HL-60/S4 treated with phorbol 12-myristate 13-acetate at 8.2 ng/mL for 4 days and 3 days (cell line): ENCODE data around the gene H6PD.
"Not testable (repeated sequence)": the region's sequence is repeated elsewhere in the genome, so short reads cannot be mapped to it uniquely, and the experiment has no call there.

Experiments used
- in situ Hi-C: fragments of 300-500 bp; cut with MboI; formaldehyde crosslinking; loops from 2 replicates; pipeline ENCODE4 v1.15.0; 2022; ENCODE audit warnings: low sequenced_read_pairs

Gene H6PD

DNA sequence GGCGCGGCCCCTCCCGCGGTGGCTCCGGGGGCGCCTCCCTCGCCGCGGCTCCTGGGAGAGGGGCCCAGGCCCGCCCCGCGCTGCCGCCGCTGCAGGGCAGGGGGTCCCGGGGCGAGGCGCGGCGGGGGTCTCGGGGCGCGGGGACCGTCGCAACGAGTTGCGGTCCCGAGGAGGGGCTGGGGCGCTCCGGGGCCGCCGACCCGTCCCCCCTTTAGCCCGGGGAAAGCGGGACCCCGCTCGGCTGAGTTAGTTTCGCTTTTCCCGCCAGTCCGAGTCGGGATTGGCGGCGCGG is 58.6 kb downstream of the H6PD start:
- in situ Hi-C loops, result no loop called here

DNA sequence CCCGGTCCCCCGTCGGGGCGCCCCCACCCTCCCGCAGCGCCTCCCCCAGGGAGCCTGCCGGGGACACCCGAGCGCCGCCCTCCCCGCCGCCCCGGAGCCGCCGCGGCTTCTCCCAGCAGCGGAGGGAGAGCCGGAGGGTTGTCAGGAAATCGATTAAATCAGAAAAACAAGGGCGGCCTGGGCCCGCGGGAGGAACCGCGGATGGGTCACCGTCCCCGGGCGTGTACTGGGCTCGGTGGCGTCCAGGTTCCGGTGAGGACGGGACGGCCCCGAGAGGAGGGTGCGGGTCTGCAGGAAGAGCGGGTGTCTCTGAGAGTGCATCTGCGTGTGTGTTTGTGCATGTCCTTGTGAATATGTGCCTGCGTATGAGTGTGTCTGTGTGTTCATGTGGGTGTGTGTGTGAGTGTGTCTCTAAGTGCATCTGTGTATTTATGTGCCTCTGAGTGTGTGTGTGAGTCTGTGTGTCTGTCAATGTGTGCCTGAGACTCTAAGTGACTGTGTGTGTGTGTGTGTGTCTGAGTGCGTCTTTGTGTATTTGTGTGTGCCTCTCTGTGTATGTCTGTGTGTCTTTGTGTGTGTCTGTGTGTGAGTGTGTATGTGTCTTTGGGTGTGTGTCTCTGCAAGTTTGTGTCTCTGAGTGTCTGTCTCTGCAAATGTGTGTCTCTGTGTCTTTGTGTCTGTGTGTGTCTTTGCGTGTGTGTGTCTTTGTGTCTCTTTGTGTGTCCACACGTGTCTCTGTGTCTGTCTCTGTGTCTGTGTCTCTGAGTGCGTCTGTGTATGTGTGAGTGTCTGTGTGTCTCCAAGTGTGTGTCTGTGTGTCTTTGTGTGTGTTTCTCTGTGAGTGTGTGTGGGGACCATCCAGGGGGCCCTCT is 59.2 kb downstream of the H6PD start:
- in situ Hi-C loops, result no loop called here

DNA sequence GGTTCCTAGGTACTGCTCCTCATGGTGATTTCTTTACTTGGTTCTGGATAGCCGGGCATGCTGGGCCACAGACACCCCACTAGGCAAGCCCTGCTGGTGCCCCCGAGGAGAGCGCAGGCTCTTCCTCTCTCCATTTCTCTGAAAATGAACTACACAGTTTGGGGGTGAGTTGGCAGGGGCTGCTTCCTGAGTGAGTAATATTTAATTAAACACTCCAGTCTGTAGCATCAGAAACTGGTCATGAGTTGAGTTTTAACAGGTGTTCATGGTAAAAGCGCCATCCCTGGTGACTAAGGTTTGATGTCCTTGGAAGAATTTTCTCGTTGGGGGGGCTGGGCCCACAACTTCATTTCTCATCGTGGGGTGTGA is 59.8 kb downstream of the H6PD start:
- in situ Hi-C loops, result no loop called here

DNA sequence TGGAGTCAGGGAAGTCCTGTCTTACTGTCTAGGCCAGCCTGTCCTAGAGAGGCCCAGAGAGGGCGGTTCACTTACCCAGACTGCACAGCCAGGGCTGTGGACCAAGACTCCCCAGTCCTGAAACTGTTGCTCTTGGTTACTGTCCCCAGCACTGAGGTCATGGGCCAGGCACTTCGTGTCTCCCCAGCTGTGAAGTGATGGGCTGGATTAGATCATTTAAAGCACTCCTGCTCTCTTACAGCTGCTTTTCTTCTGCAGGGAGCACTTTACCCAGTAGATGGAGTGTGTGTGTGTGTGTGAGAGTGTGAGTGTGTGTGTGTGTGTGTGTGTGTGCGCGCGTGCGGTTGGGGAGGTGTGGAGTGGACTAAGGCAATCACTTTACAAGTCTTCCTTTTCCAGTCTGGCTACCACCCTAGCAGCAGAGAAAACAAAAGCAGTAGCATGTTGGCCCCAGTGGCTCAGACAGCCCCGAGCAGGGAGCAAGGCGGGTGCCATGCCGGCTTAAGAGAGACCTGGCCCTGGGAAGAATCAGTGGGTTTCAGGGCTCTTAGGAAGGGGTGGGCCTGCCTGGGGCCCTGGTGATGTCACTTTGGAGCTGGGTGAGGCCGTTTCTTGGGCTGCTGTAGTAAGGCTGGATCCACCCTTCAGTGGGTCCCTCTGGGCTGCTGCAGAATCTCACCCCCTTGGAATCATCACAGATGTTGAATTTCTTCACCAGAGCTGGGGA is 60.5 kb downstream of the H6PD start:
- in situ Hi-C loops, result no loop called here

DNA sequence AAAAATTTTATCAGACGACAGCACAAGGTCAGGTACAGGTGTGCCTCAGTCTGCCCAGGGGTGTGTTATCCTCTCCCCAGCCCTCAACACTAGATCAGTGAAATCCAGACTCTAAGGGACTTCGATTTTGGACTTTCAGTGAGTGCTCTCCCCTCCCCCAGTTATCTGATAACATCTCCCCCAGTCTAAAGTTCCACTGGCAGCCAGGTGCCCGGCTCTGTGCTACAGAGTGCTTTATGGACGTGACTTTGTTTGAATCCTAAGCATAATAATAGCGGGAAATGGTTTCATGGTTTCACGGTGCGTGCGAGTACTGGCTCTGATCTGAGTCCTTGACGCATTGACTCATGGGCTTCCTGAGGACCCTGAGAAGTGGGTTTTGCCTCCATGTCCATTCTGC is 61.3 kb downstream of the H6PD start:
- in situ Hi-C loops, result no loop called here

DNA sequence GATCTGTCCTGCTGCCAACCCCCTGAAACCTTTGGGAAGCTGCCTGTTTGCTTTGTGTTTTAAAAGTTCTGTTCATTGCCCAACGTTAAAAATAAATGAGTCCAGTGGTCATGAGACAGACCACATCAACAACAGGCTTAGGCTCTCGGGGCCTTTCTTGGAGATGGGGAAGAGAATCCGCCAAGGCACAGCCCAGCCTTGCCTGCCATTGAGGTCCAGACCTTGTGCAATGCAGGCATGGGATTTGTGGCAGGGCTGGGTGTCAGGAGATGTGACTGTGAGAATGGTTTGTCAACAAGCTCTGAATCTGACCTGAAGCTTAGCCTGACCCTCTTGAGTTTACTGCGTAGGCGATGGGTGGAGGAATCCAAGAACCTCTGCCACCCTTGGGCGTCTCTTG is 62.3 kb downstream of the H6PD start:
- in situ Hi-C loops, result no loop called here

DNA sequence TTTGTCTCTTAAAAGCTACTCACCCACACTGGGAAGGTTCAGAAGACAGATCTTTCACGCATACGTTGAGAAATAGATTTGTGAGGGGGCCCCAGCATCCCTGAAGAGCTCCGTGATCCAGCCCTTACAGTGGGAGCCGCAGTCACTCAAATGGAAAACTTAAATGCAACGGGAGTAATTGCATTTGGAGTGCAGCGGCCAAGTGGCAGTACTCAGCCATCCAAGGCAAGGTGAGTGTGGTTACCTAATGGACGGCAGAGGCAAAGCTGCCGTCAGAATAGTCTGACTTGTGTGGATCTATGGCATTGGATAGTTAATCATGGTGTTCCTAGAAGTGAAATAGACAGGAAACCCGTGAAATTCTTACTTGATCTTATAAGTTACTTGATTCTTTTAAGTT is 63.3 kb downstream of the H6PD start:
- in situ Hi-C loops, result no loop called here

DNA sequence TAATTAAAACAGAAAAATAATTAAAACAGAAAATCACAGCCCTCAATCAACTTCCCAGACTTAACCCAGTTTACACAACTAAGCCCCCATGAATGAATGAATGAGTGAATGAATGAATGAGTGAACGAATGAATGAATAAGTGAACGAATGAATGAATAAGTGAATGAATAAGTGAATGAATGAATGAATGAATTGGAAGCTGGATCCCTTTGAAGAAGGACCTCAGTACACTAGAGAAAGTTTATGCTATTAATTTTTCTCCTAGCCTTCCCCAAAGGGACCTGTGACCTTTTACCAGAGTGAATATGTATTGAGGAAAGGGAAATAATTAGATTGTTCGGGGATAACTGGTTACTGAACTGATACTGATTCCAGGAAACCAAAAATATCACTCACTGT is 63.7 kb downstream of the H6PD start:
- in situ Hi-C loops, result no loop called here

DNA sequence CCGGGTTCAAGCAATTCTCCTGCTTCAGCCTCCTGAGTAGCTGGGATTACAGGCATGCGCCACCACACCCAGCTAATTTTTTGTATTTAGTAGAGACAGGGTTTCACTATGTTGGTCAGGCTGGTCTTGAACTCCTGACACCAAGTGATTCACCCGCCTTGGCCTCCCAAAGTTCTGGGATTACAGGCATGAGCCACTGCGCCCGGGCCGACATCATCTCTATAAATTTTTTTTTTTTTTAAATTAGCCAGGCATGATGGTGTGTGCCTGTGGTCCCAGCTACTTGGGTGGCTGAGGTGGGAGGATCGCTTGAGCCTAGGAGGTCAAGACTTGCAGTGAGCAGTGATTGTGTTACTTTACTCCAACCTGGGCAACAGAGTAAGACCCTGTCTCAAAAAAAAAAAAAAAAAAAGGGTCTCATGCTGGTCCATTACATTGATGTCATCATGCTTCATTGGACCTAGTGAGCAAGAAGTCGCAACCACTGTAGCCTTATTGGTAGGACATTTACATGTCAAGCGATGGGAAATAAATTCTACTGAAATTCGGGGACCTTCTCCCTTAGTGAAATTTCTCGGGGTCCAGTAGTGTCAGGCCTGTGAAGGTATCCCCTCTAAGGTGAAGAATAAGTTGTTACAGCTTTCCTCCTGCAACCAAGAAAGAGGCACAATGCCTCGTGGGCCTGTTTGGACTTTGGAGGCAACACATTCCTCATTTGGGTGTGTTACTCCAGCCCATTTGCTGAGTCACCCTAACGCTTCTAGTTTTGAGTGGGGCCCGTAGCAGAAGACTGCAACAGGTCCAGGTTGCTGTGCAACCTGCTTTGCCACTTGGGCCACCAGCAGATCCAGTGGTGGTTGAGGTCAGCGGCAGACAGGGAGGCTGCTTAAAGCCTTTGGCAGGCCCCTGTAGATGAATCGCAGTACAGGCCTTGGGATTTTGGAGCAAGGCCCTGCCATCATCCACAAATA is 65.3 kb downstream of the H6PD start:
- in situ Hi-C loops, result not testable (repeated sequence)

DNA sequence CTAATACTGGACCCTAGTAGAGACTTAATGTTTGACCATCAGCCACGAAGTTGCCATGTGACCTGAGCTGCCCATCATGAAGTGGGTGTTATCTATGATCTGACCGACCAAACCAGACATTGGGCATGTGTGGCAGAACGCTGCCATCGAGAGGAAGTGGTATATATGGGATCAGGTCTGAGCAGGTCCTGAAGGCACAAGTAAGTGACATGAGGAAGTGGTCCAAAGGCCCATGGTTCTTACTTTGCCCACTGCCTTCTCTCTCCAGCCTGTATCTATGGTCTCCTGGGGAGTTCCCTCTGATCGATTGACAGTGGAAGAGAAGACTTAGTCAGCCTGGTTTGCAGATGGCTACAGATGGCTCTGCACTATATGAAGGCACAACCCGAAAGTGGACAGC is 66.0 kb downstream of the H6PD start:
- in situ Hi-C loops, result no loop called here

DNA sequence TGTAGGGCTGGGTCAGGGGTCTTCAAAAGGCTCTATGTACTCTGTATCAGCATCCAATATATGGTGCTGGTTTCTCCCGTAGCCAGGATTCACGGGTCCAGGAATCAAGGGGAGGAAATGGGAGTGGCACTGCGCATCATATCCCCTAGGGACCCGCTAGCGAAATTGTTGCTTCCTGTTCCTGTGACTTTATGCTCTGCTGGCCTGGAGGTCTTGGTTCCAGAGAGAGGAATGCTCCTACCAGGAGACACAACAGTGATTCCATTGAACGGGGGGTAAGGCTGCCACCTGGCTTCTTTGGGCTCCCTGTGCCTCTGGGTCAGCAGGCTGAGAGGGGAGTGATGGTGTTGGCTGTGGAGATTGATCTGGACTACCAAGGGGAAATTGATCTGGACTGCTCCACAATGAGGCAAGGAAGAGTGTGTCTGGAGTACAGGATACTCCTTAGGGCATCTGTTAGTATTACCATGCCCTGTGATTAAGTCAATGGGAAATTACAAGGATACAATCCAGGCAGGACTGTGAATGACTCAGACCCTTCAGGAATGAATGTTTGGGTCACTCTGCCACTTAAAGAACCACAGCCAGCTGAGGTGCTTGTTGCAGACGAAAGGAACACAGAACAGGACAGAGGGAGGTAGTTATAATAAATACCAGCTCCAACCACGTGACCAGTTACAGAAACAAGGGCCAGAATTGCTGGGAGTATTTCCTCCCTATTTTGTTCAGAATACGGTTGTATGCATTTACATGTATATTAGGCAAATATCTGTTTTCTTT is 68.4 kb downstream of the H6PD start:
- in situ Hi-C loops, result no loop called here

DNA sequence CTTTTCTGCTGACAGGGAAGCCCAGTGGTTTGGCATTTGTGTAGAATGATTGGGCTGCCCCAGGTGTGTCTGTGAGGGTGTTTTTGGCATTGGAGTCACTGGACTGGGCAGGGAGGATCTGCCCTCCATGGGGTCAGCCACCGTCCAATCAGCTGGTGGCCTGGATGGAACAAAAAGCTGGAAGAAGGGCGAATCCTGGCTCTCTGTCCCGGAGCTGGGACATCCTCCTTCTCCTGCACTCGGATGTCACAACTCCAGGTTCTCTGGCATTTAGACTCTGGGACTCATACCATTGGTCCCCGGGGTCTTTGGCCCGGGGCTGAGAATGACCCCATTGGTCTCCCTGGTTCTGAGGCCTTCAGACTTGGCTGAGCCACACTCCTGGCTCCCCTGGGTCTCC is 69.3 kb downstream of the H6PD start:
- in situ Hi-C loops, result no loop called here

DNA sequence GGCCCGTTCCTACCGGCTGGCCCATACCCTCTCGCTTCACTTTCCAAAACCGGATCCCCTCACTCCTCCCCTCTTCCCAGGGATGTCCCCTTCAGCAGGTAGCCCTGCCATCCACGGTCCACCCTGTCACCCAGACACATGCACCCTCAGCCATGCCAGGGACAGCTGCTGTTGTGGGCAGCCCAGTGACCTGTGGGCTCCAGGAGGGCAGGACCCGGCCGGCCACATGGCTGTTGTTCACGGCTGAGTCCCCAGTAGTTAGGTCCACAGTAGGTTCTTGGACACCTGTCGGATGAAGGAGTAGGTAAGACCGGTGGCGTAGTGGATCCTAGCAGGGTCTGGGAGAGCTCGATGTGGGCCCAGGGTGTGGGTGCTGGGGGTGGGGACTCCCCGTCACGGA is 70.6 kb downstream of the H6PD start:
- in situ Hi-C loops, result no loop called here

DNA sequence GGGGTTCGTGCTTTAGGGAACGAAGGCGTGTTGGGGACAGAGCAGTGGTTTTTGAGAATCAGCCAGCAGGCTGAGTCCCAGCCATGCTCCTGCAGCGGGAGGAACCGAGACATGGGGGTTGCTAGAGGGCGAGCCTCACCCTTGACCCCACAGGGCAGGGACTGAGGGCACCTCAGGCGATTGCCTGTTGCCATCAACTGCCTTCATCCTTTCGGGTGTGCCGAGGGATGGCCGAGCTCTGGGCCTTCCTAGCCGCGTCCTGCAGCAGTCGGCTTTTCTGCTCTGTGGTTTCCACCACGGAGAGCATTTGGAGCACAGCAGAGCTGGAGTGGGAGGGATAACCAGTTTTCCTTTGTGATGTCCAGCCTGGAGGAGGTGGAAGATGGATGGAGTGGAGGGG is 71.4 kb downstream of the H6PD start:
- in situ Hi-C loops, result no loop called here

DNA sequence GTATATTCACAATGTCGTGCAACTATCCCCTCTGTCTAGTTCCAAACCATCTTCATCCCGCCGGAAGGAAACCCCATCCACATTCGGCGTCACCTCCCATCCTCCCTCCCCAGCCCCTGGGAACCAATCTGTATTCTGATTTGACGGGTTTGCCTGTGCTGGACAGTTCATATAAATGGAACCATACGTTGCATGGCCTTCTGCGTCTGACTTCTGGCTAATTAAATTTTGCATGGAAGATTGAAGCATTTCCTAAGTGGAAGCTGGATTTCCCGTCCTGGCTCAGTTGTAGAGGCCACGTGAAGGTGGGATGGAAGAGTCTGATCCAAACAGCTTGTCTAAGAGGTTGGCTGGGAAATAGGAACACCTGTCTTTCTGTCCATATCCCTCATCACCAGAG is 72.7 kb downstream of the H6PD start:
- in situ Hi-C loops, result no loop called here

DNA sequence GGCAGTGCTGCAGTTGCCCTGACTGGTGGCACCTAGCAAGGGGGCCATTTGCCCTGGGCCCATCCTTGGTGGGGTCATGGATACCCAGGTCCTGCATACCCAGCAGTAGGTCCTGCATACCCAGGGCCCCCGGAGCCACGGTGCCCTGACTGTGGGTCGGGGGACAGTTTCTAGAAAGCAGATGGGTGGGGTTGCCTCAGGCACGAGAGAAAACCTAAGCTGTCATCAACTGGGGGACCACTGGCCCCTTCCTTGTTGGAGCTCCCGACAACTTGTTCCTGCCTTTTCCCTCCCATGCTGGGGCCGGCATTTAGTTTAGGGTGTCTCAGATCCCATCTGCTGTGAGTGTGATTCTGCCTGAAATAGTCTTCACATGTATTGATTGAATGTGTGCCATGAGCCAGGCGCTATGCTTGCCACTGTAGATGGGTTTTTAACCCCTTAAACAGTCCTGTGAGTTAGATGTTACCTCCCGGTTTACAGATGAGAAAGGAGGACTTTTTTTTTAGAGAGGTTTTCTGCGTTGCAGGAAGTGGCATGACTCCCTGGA is 73.7 kb downstream of the H6PD start:
- in situ Hi-C loops, result no loop called here

DNA sequence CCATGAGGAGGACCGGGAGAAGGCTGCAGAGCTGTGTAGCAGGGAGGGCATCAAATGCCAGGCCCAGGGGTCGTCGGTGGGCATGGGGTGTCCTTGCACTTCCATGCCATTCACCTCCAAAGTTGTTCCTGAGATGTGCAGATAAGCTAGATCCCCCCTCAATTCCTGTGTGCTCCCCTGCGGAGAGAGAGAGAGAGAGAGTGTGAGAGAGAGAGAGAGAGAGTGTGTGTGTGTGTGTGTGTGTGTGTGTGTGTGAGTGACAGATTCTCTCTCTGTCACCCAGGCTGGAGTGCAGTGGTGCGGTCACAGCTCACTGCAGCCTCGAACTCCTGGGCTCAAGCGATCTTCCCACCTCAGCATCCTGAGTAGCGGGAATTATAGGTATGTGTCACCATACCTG is 74.5 kb downstream of the H6PD start:
- in situ Hi-C loops, result no loop called here

DNA sequence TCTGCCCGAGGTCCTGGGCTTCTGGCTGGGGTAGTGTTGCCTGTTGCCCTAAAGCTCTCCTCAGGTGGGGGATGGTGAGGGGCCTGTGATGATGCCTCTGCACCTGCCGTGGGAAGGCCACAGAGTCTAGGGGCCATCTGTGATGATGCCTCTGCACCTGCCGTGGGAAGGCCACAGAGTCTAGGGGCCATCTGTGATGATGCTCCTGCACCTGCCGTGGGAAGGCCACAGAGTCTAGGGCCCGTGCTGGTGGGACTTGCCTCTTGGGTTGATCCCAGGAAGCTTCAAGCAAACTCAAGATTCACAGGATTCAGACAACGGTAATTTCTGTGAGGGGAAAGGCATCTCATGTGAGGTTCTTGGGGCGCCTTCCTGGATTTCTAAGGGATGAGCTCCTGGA is 75.4 kb downstream of the H6PD start:
- in situ Hi-C loops, result no loop called here

DNA sequence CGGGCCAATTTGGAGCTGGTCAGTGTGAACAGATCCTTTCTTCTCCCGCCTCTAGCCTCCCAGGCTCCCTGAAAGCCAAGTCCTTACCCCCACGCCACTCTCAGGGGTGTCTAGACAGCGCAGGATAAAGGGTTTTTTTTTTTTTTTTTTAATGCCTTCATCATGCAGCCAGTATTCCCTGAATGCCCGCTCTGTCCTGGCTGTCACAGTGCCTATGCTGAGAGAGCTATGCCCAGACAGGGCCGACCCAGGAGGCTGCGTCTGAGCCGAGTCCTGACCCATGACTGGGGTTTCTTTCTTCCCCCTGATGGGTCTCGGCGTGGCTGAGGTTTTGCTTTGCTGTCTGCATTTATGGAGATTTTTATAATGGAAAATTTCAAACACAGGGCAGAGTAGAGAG is 76.5 kb downstream of the H6PD start:
- in situ Hi-C loops, result no loop called here

DNA sequence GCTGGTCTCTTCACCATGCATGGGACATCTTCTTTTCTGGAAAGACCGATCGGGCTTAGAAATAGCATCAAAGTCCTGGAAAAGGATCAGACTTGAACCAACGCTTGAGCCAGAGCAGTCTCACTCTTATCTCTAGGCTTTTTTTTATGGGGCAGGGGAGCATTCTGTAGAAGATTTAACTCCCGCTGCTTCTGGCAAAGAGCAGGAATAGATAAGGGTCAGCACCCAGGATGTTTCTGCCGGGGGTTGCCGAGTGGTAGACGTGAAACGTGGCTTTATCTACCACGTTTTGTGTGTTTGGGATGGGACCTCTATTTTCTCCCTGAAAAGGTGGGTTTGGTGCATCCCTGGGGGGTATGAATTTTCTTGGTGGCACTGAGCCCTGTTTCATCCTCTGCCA is 76.9 kb downstream of the H6PD start:
- in situ Hi-C loops, result no loop called here
